HepG2 (cell line): Measurements from ENCODE around the gene ARHGAP31. TPM values are rescaled to one million over a fixed set of nuclear protein-coding genes. Genes with fewer than 3 reads are reported as not detected.

Experiments
- ATAC-seq: fragments of 200-7000 bp; cut with Tn5 transposase; 3 replicates; pipeline ENCODE4 v1.9.1; 2020; ENCODE audit warnings: mild to moderate bottlenecking, moderate library complexity
- BruUV-seq: library from RNA; stranded (reverse); fragments of 400-500 nt; replicated peaks from 2 replicates; lab custom pipeline; 2021; lab: Mats Ljungman, UMichigan
- CTCF ChIA-PET: fragments of 300-600 bp; formaldehyde crosslinking; extraction: SDS; loops from one replicate; lab custom pipeline; 2021; ENCODE audit warnings: low total read pairs, inconsistent platforms, low intra/inter-chr PET ratio; lab: Yijun Ruan, JAX
- POLR2A ChIA-PET: fragments of 350-600 bp; sonication (Branson Sonifier 250); formaldehyde crosslinking; loops from one replicate; lab custom pipeline; 2020; ENCODE audit warnings: antibody characterized with exemption, inconsistent platforms; lab: Yijun Ruan, JAX
- DNase-seq: peaks from one replicate; pipeline ENCODE4 v3.0.0-alpha.2; 2015; ENCODE audit warnings: low spot score
- FAIRE-seq: peaks from 3 replicates; lab custom pipeline; 2011; peaks lifted over from hg19 to GRCh38; lab: Jason Lieb, UNC
- H2AFZ ChIP-seq: one replicate; pipeline ENCODE4 v1.6.1; 2011; ENCODE audit warnings: low read length, inconsistent platforms
- H3K27ac ChIP-seq: fragments of 300-600 bp; 3 replicates; pipeline ENCODE4 v1.8.0; 2011; ENCODE audit warnings: mixed run types, mild to moderate bottlenecking, mixed read lengths, low read length, inconsistent platforms; ENCODE audit not compliant: insufficient read depth; ENCODE audit errors: extremely low read length
- H3K27me3 ChIP-seq, 2 experiments: fragments of 200-600 bp in 1 of 2; 2 replicates in 1 of 2; 3 replicates in 1 of 2; pipeline versions ENCODE4 v1.6.0 to v1.8.0; 2011; ENCODE audit warnings: low read length in 2 of 2, mild to moderate bottlenecking in 2 of 2, moderate library complexity in 2 of 2, inconsistent platforms in 1 of 2; ENCODE audit not compliant: insufficient read depth in 2 of 2, control insufficient read depth in 1 of 2
- H3K36me3 ChIP-seq, 2 experiments: fragments of 200-600 bp in 1 of 2; replicated peaks in 1 of 2; 2 replicates in 1 of 2; 3 replicates in 1 of 2; pipeline versions ENCODE4 v1.5.1 to v1.8.0; 2011; ENCODE audit warnings: low read length in 2 of 2, inconsistent platforms in 1 of 2; ENCODE audit not compliant: insufficient read depth in 2 of 2, control insufficient read depth in 1 of 2
- H3K4me1 ChIP-seq: 2 replicates; pipeline ENCODE4 v1.5.1; 2012; ENCODE audit warnings: low read length, inconsistent platforms; ENCODE audit not compliant: insufficient read depth
- H3K4me2 ChIP-seq: 2 replicates; pipeline ENCODE4 v1.6.0; 2011; ENCODE audit warnings: low read depth, low read length, inconsistent platforms
- H3K4me3 ChIP-seq, 3 experiments: fragments of 200-600 bp in 1 of 3; sonication (generic), shearing (Covaris generic) in 1 of 3; replicated peaks in 1 of 3; 2 replicates each; pipeline ENCODE4 v1.5.1; 2011 to 2016; ENCODE audit warnings: low read length in 3 of 3, inconsistent platforms in 2 of 3, low read depth in 2 of 3, mild to moderate bottlenecking in 2 of 3, control low read depth in 1 of 3, mixed read lengths in 1 of 3; ENCODE audit not compliant: insufficient read depth in 1 of 3
- H3K79me2 ChIP-seq: one replicate; pipeline ENCODE4 v1.6.1; 2011; ENCODE audit warnings: low read length, inconsistent platforms; ENCODE audit not compliant: insufficient read depth
- H3K9ac ChIP-seq: 2 replicates; pipeline ENCODE4 v1.6.0; 2011; ENCODE audit warnings: mild to moderate bottlenecking, low read depth, low read length, inconsistent platforms; ENCODE audit not compliant: insufficient read depth
- H3K9me3 ChIP-seq: 2 replicates; pipeline ENCODE4 v1.5.1; 2012; ENCODE audit warnings: mild to moderate bottlenecking, low read length
- H4K20me1 ChIP-seq: 2 replicates; pipeline ENCODE4 v1.6.0; 2011; ENCODE audit warnings: inconsistent platforms, mild to moderate bottlenecking, low read length, moderate library complexity; ENCODE audit not compliant: insufficient read depth
- ADNP ChIP-seq: sonication (generic); formaldehyde crosslinking; IDR thresholded peaks from 2 replicates; pipeline ENCODE4 v1.4.0; 2020; ENCODE audit warnings: missing genetic modification reagents
- CHCHD3 ChIP-seq: sonication (generic); formaldehyde crosslinking; IDR thresholded peaks from 2 replicates; pipeline ENCODE4 v1.8.0; 2022; ENCODE audit warnings: mild to moderate bottlenecking, missing genetic modification reagents, moderate library complexity
- GATAD1 ChIP-seq: IDR thresholded peaks from 2 replicates; pipeline ENCODE4 v1.6.1; 2016; ENCODE audit warnings: missing genetic modification reagents, missing compliant biosample characterization
- NR2C2 ChIP-seq: sonication (generic); formaldehyde crosslinking; IDR thresholded peaks from 2 replicates; pipeline ENCODE4 v1.4.0; 2020; ENCODE audit warnings: missing genetic modification reagents, mild to moderate bottlenecking, moderate library complexity, borderline replicate concordance
- THAP8 ChIP-seq: sonication (generic); formaldehyde crosslinking; IDR thresholded peaks from 2 replicates; pipeline ENCODE4 v1.5.1; 2020; ENCODE audit warnings: missing genetic modification reagents, mild to moderate bottlenecking, borderline replicate concordance
- ZBTB49 ChIP-seq: sonication (generic); formaldehyde crosslinking; IDR thresholded peaks from 2 replicates; pipeline ENCODE4 v1.4.0; 2020; ENCODE audit warnings: missing genetic modification reagents, borderline replicate concordance
- ZFX ChIP-seq: sonication (generic); formaldehyde crosslinking; IDR thresholded peaks from 2 replicates; pipeline ENCODE4 v1.4.0; 2020; ENCODE audit warnings: mild to moderate bottlenecking, low read depth, missing genetic modification reagents, moderate library complexity
- ZGPAT ChIP-seq: IDR thresholded peaks from 2 replicates; pipeline ENCODE4 v1.6.1; 2016; ENCODE audit warnings: mild to moderate bottlenecking
- ZNF572 ChIP-seq: sonication (generic); formaldehyde crosslinking; IDR thresholded peaks from 2 replicates; pipeline ENCODE4 v1.5.1; 2020; ENCODE audit warnings: mild to moderate bottlenecking, missing genetic modification reagents
- WGBS: methylation state at CpG from one replicate; pipeline ENCODE4 v1.1.6; 2017; ENCODE audit warnings: low lambda C conversion rate; 5-methylcytosine and 5-hydroxymethylcytosine counted together
- in situ Hi-C: cut with HindIII; loops from 2 replicates; pipeline ENCODE4 v1.10.0; 2017; ENCODE audit warnings: low pct_unique_long_range_greater_than_20kb; ENCODE audit not compliant: extremely low pct_ligation_motif_present
- intact Hi-C: fragments of 100-400 bp; cut with micrococcal nuclease; formaldehyde crosslinking; loops from one replicate; pipeline ENCODE4 v1.10.0; 2022; ENCODE audit not compliant: unreplicated experiment
- polyA plus RNA-seq, 8 experiments: library from polyadenylated mRNA; depleted of rRNA in 3 of 8; stranded (reverse) in 7 of 8; unstranded in 1 of 8; fragments of >200 nt; fragmentation: Illumina TruSeq in 4 of 8; extraction: Trizol in 4 of 8; gene quantifications; 2 replicates each; pipeline versions ENCODE4 v1.2.1 to v1.2.3, GENCODE V29; 2011 to 2016; ENCODE audit warnings: low read depth in 4 of 8, missing spikeins in 1 of 8, mixed read lengths in 1 of 8; ENCODE audit not compliant: insufficient read depth in 1 of 8
- total RNA-seq, 5 experiments: library from RNA; depleted of rRNA; stranded (reverse); fragments of >200 nt; fragmentation: Illumina TruSeq; extraction: Trizol; gene quantifications; 2 replicates each; pipeline ENCODE4 v1.2.3, GENCODE V29; 2016; ENCODE audit warnings: low read depth in 1 of 5
- TF ChIP-seq, protein P1 (sequence below): sonication (generic); formaldehyde crosslinking; IDR thresholded peaks from 2 replicates; pipeline ENCODE4 v1.5.0; 2020; ENCODE audit warnings: mild to moderate bottlenecking, missing genetic modification reagents, borderline replicate concordance
- TF ChIP-seq, protein P2 (sequence below): sonication (generic); formaldehyde crosslinking; IDR thresholded peaks from 2 replicates; pipeline ENCODE4 v1.8.0; 2022; ENCODE audit warnings: mild to moderate bottlenecking, missing genetic modification reagents, moderate library complexity
- TF ChIP-seq, protein P3 (sequence below): sonication (generic); formaldehyde crosslinking; IDR thresholded peaks from 2 replicates; pipeline ENCODE4 v1.8.0; 2022; ENCODE audit warnings: mild to moderate bottlenecking, missing genetic modification reagents
- TF ChIP-seq, protein P4 (sequence below): IDR thresholded peaks from 2 replicates; pipeline ENCODE4 v1.6.1; 2016; ENCODE audit warnings: missing compliant biosample characterization, missing genetic modification reagents, borderline replicate concordance

The ARHGAP31 gene
- total and polyA plus RNA-seq, 2 of the 13 experiments (the other 11 are each of a cell fraction or from before 2014, with no cell fraction given), result not detected

GRCh38 chr3:119297169-119297568 is 3.0 kb downstream of the ARHGAP31 start (continued):
- TF ChIP-seq, protein P1, sequence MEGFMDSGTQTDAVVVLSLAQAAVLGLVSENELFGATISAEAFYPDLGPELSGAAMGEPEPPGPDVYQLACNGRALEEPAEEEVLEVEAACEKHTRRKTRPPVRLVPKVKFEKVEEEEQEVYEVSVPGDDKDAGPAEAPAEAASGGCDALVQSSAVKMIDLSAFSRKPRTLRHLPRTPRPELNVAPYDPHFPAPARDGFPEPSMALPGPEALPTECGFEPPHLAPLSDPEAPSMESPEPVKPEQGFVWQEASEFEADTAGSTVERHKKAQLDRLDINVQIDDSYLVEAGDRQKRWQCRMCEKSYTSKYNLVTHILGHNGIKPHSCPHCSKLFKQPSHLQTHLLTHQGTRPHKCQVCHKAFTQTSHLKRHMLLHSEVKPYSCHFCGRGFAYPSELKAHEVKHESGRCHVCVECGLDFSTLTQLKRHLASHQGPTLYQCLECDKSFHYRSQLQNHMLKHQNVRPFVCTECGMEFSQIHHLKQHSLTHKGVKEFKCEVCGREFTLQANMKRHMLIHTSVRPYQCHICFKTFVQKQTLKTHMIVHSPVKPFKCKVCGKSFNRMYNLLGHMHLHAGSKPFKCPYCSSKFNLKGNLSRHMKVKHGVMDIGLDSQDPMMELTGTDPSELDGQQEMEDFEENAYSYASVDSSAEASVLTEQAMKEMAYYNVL (CRISPR knock-in tag), result no peak
- TF ChIP-seq CHCHD3, result no peak
- TF ChIP-seq ADNP (CRISPR knock-in tag), result no peak
- TF ChIP-seq, protein P2, sequence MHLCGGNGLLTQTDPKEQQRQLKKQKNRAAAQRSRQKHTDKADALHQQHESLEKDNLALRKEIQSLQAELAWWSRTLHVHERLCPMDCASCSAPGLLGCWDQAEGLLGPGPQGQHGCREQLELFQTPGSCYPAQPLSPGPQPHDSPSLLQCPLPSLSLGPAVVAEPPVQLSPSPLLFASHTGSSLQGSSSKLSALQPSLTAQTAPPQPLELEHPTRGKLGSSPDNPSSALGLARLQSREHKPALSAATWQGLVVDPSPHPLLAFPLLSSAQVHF (CRISPR knock-in tag), result no peak
- TF ChIP-seq GATAD1 (CRISPR knock-in tag), result no peak
- TF ChIP-seq THAP8 (CRISPR knock-in tag), result no peak
- TF ChIP-seq, all 625 proteins: peak for 0

- no peak for ATAC-seq
- no peak for TF ChIP-seq ZGPAT (CRISPR knock-in tag)
- TF ChIP-seq ZNF572 (CRISPR knock-in tag), result no peak
- TF ChIP-seq, protein P3, sequence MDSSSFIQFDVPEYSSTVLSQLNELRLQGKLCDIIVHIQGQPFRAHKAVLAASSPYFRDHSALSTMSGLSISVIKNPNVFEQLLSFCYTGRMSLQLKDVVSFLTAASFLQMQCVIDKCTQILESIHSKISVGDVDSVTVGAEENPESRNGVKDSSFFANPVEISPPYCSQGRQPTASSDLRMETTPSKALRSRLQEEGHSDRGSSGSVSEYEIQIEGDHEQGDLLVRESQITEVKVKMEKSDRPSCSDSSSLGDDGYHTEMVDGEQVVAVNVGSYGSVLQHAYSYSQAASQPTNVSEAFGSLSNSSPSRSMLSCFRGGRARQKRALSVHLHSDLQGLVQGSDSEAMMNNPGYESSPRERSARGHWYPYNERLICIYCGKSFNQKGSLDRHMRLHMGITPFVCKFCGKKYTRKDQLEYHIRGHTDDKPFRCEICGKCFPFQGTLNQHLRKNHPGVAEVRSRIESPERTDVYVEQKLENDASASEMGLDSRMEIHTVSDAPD, result no peak
- no peak for TF ChIP-seq NR2C2 (CRISPR knock-in tag)
- no peak for TF ChIP-seq ZFX
- TF ChIP-seq, protein P4, sequence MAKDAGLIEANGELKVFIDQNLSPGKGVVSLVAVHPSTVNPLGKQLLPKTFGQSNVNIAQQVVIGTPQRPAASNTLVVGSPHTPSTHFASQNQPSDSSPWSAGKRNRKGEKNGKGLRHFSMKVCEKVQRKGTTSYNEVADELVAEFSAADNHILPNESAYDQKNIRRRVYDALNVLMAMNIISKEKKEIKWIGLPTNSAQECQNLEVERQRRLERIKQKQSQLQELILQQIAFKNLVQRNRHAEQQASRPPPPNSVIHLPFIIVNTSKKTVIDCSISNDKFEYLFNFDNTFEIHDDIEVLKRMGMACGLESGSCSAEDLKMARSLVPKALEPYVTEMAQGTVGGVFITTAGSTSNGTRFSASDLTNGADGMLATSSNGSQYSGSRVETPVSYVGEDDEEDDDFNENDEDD, result no peak
- no peak for TF ChIP-seq ZBTB49 (CRISPR knock-in tag)
Observed at GRCh38 chr3:119298565-119298941, 4.4 kb downstream of the ARHGAP31 start.

More at GRCh38 chr3:119298565-119298941, 4.4 kb downstream of the ARHGAP31 start:
- no peak for DNase-seq
- H3K4me3 ChIP-seq, result no peak overlapping the region
- no peak overlapping the region for H3K4me2 ChIP-seq
- no peaks in the 10 kb centered on the region for H3K9me3 ChIP-seq
- H4K20me1 ChIP-seq, result no peaks in the 10 kb centered on the region
- intact Hi-C loops (no loop called here), in situ Hi-C loops (no loop called here)
- no TSS peak for BruUV-seq
- WGBS, result 69% methylated on average over 11 of the region's 11 CpGs
- no peak overlapping the region for H3K9ac ChIP-seq
- FAIRE-seq, result no peak
- H3K27ac ChIP-seq, result no peak overlapping the region
- ChIA-PET POLR2A (no interaction called here), CTCF (no interaction called here)
- H3K27me3 ChIP-seq, result peaks cover 2 to 33% of the 10 kb centered on the region in 2 experiments; a peak in 4 of 5 replicates
- no peaks in the 10 kb centered on the region for H3K36me3 ChIP-seq
- no peaks in the 10 kb centered on the region for H3K79me2 ChIP-seq
- peaks cover 12% of the 10 kb centered on the region for H3K4me1 ChIP-seq
- H2AFZ ChIP-seq, result no peak overlapping the region
